HG03066 (cell line): ENCODE measurements around the gene SAMD10.
"Not testable (repeated sequence)": the region's sequence is repeated elsewhere in the genome, so short reads cannot be mapped to it uniquely, and the experiment has no call there.

Source experiments
- ATAC-seq: cut with Tn5 transposase; IDR thresholded peaks from one replicate; pipeline ENCODE4 v1.9.1; 2021; ENCODE audit warnings: low read depth; ENCODE audit not compliant: unreplicated experiment

Gene SAMD10

DNA sequence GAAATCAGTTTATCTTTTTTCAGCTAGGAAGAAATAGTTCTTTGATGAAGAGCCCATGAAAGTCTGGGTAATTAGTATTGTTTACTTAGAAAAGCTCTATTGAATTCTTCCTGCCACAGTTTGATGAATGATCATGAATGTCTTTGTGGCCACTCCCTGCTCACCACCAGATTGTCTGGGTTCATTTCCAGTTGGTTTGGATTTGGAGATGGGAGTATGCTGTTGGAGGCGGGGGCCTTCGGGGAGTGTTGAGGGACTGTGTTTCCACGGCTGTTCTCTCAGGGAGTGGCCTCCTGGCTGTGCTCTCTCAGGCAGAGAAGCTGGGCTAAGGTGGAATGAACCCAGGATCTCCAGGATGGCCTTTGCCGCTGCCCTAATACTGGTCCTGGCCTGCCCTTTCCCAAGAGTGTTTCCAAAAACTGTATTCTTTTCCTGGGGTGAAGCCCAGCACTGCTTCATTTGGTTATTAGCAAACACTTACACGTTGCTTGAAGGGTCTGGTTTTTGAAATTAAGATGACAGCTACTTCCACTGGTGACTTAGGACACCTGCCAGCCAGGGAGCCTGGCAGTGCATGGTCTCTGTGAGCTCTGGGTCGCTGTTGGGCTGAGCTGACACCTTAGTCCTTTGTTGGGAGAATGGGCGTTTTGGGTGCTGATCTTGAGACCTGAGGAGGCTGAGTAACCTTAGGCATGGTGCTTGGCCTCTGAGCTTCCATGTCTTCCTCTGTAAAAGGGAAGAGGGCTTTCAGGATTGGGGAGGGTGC, 24.7 kb upstream of the SAMD10 start:
- ATAC-seq = no peak

DNA sequence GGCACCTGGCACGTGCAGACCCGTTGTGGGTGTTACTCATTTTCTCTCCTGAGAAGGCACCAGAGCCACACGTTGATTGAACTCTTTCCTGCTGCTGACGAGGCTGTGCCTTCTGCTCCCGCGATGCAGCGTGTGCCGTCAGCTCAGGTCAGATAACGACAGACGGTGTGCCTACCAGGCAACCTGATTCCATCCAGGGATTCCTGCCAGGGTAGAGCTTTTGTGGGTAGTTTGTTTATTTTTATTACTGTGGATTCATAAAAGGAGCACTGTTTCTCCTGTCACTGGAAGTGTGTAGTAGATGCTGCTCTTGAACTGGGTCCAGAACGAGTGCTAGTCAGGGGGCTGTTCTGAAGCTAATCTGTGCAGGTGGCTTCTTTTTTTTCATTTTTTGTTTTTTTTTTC, 22.2 kb upstream of the SAMD10 start:
- ATAC-seq = no peak

DNA sequence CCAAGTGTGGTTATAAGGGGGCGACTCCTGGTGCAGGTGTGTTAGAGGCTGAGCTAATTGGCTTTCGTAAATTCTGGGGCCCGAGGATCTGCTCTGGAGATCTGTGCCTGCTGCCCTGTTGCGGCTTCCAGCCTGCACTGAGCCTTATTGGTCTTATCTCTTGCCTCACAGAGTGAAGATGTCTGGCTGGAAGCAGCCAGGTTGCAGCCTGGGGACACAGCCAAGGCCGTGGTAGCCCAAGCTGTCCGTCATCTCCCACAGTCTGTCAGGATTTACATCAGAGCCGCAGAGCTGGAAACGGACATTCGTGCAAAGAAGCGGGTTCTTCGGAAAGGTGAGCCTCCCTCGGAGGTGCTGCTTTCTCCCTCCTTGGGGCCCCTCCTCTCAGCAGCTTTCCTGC, 21.5 kb upstream of the SAMD10 start:
- no peak for ATAC-seq

DNA sequence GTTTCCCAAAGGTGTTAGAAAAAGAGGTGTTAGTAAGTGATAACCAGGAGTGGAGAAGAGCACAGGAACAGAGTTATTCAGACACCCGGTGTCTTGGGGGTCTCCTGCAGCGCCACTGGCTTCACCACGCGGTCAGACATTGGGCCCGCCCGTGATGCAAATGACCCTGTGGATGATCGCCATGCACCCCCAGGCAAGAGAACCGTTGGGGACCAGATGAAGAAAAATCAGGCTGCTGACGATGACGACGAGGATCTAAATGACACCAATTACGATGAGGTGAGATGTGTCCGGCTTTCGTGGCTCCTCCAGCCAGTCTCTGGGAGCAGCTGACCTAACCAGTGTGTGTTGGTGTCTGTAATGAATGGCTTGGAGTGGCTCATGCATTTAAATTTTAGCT, 3.5 kb upstream of the SAMD10 start:
- ATAC-seq = no peak

DNA sequence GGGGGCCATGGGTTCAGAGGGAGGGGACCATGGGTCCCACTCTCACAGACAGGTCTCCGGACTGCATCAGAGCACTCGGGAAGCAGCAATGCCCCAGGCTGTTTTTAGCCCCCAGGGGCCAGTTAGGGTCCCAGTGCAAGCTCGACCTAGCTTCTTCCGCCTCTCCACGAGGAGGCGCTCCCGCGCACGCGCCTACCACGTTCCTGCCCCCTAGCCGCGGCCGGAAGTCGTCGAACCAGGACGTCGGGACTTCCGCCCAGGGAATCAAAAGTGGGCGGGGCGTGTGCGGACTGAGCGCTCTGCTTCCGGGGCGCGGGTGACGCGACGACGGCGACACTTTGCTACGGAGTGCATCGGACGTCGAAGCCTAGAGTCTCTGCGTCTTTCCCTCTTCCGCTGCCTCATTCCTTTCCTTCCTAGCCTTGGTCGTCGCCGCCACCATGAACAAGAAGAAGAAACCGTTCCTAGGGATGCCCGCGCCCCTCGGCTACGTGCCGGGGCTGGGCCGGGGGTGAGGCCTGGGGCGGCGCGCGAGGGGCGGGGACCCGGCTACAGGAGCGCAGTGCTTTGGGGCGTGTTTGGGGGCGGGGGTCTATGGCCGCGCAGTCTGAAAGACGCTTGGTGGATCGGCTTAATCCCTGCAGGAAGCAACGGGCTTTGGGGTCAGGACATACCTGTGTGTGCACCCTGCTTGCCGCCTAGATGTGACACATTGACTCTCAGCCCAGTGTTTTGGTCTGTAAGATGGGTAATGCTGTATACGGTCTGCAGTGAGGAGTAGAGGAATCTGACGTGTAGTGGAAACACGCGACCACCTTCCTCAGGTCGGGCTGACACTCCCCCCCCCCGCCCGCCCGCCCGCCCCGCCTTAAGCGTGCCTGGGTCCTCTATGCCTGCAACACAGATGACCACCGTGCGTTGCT, 1.6 kb upstream of the SAMD10 start, which contains the start of gene PRPF6:
TSS of gene PRPF6 (plus strand) at position 327 of the 923 bp plus-strand sequence. CDS start at position 441, 114 bp downstream.
- ATAC-seq = peak; percentile 41

DNA sequence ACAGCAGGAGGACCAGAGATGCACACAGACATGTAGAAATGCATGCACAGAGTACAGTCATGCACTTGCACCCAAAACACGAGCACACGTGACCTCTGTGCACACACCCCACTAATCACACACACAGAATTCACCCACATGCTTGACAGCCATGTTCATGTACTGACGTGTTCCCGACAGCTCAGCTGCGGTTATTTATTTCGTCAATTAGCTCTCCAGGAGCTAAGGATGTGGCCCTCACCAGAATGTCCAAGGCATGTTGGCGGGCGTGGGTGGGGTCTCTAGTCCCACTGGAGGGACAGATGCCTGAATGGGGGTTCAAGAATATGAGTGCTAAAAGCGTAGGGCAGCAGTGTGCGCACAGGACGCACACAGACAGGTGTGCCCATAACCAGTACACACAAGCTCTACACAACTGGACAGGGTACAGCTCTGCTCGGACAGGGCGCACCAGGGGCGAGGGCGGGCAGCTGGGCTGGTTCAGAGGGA, 919 bp upstream of the SAMD10 start:
- ATAC-seq = no peak

DNA sequence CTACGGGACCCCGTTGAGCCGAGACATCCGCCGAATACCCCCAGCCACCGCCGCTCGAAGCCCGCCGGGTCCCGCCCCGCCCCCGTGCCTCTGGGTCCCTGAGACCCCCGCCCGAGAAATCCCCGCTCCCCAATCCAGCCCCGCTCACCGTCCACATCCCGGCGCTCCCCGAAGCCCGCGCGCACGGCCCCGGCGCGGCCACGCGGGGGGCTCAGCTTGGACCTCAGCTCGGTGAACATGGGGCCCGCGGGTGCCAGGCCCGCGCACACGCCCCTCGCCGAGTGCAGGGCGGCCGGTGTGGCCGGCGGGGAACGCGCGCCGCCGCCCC, 249 bp downstream of the SAMD10 start:
- ATAC-seq = no peak

DNA sequence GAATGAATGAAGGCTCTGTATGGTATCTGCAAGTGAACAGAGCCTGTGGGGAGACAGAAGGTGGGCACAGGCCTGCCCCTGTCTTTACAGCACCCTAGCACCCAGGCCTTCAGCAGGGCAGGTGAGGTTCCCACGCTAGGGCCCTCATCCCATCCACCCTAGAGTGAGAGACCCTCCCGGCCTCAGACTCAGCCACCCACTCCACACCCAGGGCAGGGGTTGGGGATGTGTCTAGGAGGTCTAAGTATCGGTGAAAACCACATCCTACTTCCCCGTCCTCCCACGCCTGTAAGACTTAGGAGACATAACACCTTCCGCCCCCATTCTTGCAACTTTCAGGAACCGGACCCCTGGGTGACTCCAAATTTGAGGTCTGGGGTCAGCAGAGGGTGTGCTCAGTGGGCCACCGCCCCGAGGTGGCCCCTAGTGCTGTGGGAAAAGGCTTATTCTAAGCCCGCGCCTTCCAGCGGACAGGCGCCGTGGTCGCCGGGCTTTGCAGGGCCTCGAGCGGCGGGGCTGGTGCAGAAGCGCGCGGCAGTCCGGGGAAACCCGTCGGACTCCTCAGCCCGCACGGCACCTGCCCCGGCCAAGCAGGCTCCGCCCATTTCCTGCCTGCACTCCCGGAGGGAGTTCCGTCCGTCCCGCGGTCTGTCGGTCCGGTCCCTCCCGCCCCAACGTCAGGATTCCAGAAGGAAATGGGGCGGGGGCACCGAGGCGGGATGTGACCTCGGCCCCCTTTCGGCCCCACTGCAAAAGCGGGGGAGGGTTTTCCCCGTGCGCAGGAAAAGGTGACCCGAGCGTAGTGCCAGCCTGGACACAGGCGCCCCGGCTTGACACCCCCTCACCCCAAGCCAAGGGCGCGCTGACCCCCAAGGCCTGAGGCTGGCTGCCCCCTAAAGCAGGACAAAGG, 868 bp downstream of the SAMD10 start:
- ATAC-seq = no peak

DNA sequence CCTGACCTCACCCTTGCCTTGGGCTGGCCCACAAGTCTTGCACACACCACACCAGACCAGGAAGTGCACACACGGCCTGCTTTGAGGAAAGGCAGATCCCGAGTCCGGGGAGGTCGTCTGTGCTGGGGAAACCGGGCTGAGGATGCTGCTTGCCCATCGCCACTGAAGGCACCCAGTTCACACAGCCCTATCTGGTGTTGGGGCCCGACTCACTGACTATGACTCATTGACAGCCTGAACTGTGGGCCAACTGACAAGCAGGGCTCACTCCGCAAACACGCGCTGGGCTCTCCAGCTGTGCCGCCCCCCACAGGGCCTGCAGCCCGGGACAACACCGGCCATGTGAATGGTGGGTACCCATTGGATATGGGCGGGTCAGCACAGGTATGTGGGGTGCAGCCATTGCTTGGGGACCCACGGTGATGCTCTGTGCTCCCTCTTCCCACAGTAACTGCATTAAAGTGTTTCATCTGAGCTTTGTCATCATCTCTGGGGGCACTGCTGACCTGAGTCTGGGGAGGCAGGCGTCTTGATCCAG, 1.6 kb downstream of the SAMD10 start:
- no peak for ATAC-seq

DNA sequence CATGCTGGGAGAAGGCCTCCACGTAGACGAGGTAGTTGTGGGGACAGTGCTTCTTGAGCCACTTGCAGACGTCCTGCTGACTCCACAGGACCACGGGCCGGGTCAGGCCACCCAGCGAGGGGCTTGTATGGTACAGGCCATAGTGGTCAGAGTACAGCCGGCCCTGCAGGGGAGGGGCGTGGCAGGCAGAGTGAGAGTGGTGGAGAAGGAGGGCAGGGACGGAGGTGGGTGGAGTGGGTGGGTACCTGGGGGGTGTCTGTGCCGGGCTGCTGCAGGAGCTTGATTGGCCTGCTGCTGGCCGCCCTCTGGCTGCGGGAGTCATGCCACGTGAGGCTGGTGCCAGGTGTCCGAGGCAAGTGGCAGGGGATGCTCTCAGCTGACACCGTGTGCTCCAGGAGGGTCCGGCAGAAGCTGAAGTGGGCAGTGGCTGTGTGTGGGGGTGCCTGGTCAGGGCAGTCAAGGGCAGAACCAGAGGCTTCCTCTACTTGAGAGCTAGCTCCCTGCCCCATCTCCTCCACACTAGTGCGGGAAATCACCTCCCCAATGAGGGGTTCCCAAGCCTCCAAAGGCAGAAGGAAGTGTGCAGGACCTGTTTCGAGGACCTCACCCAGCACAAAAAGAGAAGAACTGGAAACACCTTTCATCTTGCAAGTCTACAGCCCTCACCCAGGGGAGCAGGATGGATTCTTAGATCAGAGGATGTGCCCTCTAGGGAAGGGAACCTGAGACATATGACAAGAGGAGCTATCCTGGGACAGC, 2.3 kb downstream of the SAMD10 start:
- ATAC-seq = no peak

DNA sequence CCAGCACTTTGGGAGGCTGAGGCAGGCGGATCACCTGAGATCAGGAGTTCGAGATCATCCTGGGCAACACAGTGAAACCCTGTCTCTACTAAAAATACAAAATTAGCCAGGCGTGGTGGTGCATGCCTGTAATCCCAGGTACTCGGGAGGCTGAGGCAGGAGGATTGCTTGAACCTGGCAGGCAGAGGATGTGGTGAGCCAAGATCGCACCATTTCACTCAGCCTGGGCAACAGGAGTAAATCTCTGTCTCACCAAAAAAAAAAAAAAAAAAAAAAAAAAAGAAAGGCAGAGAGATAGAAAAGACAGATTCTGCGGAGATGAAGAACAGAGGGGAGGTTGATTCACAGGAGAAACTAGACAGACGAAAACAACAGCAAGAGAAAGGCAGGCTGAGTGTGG, 2.9 kb downstream of the SAMD10 start:
- not testable (repeated sequence) for ATAC-seq

DNA sequence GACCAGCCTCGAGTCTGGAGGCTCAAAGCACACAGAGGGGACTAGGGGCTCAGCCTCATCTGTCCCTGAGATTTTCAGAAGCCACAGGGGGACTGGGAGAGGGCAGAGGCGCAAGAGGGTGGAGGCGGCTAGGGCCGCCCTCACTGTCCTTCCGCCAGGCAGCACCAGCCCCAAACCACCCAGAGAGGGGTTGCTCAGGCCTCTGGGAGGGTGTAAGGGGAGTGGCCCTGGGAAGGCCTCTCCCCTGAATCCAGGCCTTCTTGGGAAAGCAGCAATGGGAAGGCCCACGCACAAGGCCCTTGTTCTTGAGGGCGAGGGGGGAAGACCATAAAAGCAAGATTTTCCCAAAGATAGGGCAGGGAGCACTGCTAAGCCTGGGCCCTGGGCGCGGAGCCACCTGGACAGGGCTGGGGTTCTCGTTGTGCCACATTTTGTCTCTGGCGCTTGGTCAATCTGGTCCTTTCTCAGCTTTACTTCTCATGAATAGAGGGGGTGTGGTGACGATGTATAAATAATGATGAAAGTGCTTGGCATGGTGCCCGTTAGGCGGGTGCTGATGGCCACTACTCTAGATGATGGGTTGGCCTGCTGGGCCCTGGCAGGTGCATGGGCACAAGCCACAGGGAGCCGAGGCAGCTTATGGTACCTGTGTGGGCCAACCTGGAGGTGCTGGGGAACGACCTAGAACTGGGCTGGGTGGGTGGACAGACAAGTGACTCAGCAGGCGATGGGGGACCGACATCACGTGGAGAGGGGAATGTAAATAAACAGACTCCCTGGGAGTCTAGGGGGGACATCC, 4.8 kb downstream of the SAMD10 start:
- ATAC-seq = no peak

DNA sequence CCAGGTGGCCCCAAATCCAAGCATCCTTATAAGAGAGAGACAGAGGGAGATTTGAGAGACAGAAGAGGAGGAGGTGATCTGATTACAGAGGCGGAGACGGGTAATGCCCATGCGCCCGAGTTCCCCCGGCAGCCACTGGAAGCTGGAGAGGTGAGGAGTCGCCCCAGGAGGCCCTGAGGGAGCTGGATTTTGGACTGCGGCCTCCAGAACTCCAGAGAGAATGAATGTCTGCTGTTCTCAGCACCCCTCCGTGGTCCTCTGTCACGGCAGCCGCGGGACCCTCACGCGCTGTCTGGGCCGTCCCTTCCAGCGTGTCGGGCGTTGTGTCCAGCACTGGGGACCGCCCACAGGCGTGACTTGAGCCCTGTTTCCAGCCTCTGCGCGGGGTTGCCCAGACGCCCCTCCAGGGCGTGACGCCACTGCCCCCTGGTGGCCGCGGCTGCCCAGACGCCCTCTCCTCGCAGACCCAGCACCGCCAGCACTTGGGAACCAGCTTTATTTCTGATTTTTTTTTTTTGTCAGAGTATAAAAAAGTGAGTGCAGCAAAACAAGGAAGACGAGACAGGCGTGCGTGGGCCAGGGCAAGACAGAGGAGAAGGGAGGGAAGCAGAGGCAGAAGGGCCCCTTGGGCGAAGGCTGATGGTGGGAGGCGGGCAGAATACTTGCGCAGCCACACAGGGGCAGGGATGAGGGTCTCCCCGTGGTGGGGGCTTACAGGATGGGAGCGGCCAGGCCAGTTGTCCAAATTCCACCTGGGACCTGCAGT, 5.6 kb downstream of the SAMD10 start:
- ATAC-seq = no peak

DNA sequence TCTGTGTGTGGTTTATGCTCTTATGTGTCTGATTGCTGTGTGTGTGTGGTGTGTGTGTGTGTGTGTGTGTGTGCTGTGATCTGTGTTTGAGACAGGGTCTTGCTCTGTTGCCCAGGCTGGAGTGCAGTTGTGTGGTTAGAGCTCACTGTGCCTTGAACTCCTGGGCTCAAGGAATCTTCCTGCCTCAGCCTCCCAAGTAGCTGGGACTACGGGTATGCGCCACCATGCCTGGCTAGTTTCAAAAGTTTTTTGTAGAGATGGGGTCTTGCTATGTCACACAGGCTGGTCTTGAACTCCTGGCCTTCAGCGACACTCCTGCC, 6.3 kb downstream of the SAMD10 start:
- no peak for ATAC-seq

DNA sequence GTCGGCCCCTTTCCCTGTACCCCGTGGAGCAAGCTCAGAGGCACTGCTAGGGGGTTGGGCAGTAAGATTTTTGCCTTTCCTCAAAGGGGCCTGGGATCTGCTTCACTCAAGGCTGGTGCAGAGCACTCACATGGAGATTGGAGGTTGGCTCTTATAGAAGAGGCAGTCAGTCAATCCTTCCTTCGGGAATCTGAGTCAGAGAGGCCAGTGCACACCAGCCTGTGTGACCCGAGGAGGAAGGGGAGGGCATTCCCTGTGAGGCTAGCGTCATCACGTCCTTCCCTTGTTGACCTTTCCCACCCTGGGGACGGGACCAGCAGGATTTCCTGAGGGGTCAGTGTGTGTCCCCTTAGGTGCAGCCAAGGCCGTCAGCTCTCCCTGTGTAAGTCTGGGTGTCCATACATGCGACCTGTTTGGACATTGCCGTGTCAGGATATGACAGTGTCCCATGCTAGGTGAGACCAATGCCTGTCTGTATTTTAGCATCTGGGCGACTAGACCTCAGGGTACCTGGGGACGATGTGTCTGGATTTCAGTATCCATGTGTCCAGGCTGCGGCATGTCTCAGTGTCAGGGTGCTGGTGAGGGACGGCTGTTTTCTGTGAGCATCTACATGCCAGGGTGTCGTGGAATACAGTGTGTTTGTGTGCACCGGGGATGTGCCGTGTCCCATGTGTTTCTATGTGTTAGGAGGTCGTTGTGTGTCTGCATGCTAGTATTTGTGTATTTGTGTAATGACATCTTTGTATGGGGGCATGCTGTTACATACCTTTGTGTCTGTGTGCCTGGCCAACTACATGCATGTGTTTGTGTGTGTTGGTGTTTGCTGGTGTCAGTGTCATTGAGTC, 6.9 kb downstream of the SAMD10 start:
- ATAC-seq = no peak

DNA sequence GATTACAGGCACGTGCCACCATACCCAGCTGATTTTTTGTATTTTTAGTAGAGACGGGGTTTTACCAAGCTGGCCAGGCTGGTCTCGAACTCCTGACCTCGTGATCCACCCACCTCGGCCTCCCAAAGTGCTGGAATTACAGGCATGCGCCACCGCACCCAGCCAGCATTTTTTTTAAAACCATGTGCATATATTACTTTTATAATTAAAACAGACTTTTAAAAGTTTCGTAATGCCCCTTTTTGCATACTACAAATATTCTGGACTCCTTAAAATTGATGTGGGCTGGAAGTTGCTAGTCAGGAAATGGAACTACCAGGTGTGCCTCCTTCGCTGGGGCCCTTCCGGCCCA, 7.5 kb downstream of the SAMD10 start:
- ATAC-seq = not testable (repeated sequence)

DNA sequence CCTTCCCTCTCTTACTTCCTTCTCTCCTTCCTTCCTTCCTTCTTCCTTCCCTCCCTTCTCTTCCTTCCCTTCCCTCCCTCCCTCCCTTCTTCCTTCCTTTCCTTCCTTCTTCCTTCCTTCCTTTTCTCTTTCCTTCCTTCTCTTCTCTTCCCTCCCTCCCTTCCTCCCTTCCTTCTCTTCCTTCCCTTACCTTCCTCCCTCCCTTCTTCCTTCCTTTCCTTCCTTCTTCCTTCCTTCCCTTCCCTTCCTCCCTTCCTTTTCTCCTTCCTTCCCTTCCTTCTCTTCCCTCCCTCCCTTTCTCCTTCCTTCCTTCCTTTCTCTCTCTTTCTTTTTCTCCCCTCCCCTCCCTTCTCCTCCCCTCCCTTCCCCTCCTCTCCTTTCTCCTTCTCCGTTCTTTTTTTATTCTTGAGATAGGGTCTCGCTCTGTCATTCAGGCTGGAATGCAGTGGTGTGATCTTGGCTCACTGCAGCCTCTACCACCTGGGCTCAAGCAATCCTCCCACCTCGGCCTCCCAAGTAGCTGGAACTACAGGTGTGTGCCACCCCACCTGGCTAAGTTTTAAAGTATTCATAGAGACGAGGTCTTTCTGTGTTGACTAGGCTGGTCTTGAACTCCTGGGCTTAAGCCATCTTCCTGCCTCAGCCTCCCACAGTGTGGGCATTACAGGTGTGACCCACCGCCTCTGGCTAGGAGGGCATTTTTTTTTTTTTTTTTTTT, 8.6 kb downstream of the SAMD10 start:
- no peak for ATAC-seq
